Stimulated activated CD4-positive, alpha-beta T cell treated with anti-CD3 and anti-CD28 coated beads, TNF-alpha, amount 100 ng/mL, for 24 hours (primary cell): Measurements from ENCODE around the gene SLC9A5.

Experiments
- DNase-seq, 3 experiments: peaks; one replicate each; pipeline ENCODE4 v3.0.0-alpha.2; 2020; ENCODE audit warnings: low read depth in 3 of 3

SLC9A5 gene

GRCh38 chr16:67240506-67240905 is 8.3 kb upstream of the SLC9A5 start:
- DNase-seq, result no peak

- no peak for DNase-seq
Measured at GRCh38 chr16:67241008-67241900, 7.5 kb upstream of the SLC9A5 start.

- DNase-seq, result no peak
Measured at GRCh38 chr16:67242138-67242730, 6.5 kb upstream of the SLC9A5 start.

- DNase-seq, result no peak
Measured at GRCh38 chr16:67243481-67243880, 5.3 kb upstream of the SLC9A5 start.

GRCh38 chr16:67244387-67245185 is 4.2 kb upstream of the SLC9A5 start:
- DNase-seq, result peak in 2 of 3 experiments; percentile 71 to 79

GRCh38 chr16:67245186-67245585 is 3.6 kb upstream of the SLC9A5 start:
- no peak for DNase-seq

GRCh38 chr16:67245674-67246080 is 3.1 kb upstream of the SLC9A5 start:
- DNase-seq, result no peak

GRCh38 chr16:67246081-67246755 is 2.6 kb upstream of the SLC9A5 start:
- DNase-seq, result peak in 1 of 3 experiments; percentile 55

GRCh38 chr16:67246756-67247191 is 2.0 kb upstream of the SLC9A5 start:
- DNase-seq, result no peak

- DNase-seq, result peak; percentile 92 to 99 (median 92)
Measured at GRCh38 chr16:67247192-67248072, 1.3 kb upstream of the SLC9A5 start, which contains the start of gene FHOD1. Gene FHOD1, minus strand, starts transcription at chr16:67247481. Its CDS starts 71 bp downstream, at chr16:67247410.

GRCh38 chr16:67248073-67248400 is 742 bp upstream of the SLC9A5 start:
- DNase-seq, result no peak

- DNase-seq, result no peak
Measured at GRCh38 chr16:67249178-67250044, 632 bp downstream of the SLC9A5 start.

- DNase-seq, result no peak
Measured at GRCh38 chr16:67250045-67250327, 1.2 kb downstream of the SLC9A5 start.

GRCh38 chr16:67252609-67253497 is 4.1 kb downstream of the SLC9A5 start:
- no peak for DNase-seq

GRCh38 chr16:67254801-67255552 is 6.2 kb downstream of the SLC9A5 start:
- DNase-seq, result no peak

- no peak for DNase-seq
Measured at GRCh38 chr16:67255553-67256221, 6.9 kb downstream of the SLC9A5 start.

GRCh38 chr16:67256701-67257230 is 8.0 kb downstream of the SLC9A5 start:
- DNase-seq, result no peak
